Left ventricle myocardium inferior (tissue), 1 donor: Measurements from ENCODE around the gene PRR33. TPM values are rescaled to one million over a fixed set of nuclear protein-coding genes. Genes with fewer than 3 reads are reported as not detected.
A peak's percentile ranks its signal among the peaks of the same experiment; 100 is the strongest.

Source experiments
- DNase-seq: peaks from one replicate; pipeline ENCODE4 v3.0.0-alpha.2; 2020
- H3K27ac ChIP-seq: fragments of 200-600 bp; replicated peaks from 2 replicates; pipeline ENCODE4 v1.8.0; 2021
- H3K27me3 ChIP-seq: fragments of 200-600 bp; 2 replicates; pipeline ENCODE4 v1.8.0; 2021; ENCODE audit warnings: low read depth
- H3K36me3 ChIP-seq: fragments of 200-600 bp; 2 replicates; pipeline ENCODE4 v1.8.0; 2021
- H3K4me1 ChIP-seq: fragments of 200-600 bp; 2 replicates; pipeline ENCODE4 v1.8.0; 2021
- H3K4me3 ChIP-seq: fragments of 200-600 bp; 2 replicates; pipeline ENCODE4 v1.8.0; 2021; ENCODE audit warnings: mild to moderate bottlenecking, moderate library complexity
- H3K9me3 ChIP-seq: fragments of 200-600 bp; replicated peaks from 2 replicates; pipeline ENCODE4 v1.8.0; 2021
- CTCF ChIP-seq: fragments of 200-600 bp; IDR thresholded peaks from 2 replicates; pipeline ENCODE4 v1.8.0; 2021; ENCODE audit warnings: antibody characterized with exemption, mild to moderate bottlenecking, borderline replicate concordance
- intact Hi-C: fragments of 100-400 bp; cut with micrococcal nuclease; formaldehyde crosslinking; loops from one replicate; pipeline ENCODE4 v1.11.0; 2022
- total RNA-seq: library from RNA; stranded (reverse); fragmentation: NEBNext Ultra II Directional; extraction: Animal tissue kit (Norgen Biotek cat#: 25700); gene quantifications from one replicate; pipeline ENCODE4 v1.2.1, GENCODE V29; 2021
- donor health status: DM: no; HTN: yes; CAD: no; lungs with severe emphysema.

Gene PRR33
- total RNA-seq, 1 donor from 2014 or later = 2.4 TPM

- no peak overlapping the region for H3K4me3 ChIP-seq
- no peaks in the 10 kb centered on the region for H3K9me3 ChIP-seq
- no peaks in the 10 kb centered on the region for H3K27me3 ChIP-seq
- intact Hi-C loops = no loop called here
- peaks cover 12% of the 10 kb centered on the region for H3K4me1 ChIP-seq
- no peak for DNase-seq
- H3K36me3 ChIP-seq = no peaks in the 10 kb centered on the region
- H3K27ac ChIP-seq = no peak overlapping the region
- TF ChIP-seq CTCF = no peak
Observed at GRCh38 chr11:1857064-1857463, 34.6 kb downstream of the PRR33 start.

- Histone ChIP-seq H3K4me3 (no peak overlapping the region), H3K27ac (no peak overlapping the region), H3K36me3 (no peaks in the 10 kb centered on the region), H3K4me1 (peaks cover 12% of the 10 kb centered on the region), H3K27me3 (no peaks in the 10 kb centered on the region), H3K9me3 (no peaks in the 10 kb centered on the region)
- no peak for TF ChIP-seq CTCF
- DNase-seq = no peak
- intact Hi-C loops = no loop called here
Observed at GRCh38 chr11:1856306-1857005, 35.2 kb downstream of the PRR33 start.

GRCh38 chr11:1855886-1856265 lies 35.8 kb downstream of the PRR33 start:
- intact Hi-C loops = no loop called here
- Histone ChIP-seq H3K27ac (no peak overlapping the region), H3K4me3 (no peak overlapping the region), H3K9me3 (no peaks in the 10 kb centered on the region), H3K36me3 (no peaks in the 10 kb centered on the region), H3K27me3 (no peaks in the 10 kb centered on the region), H3K4me1 (peaks cover 12% of the 10 kb centered on the region)
- no peak for DNase-seq
- TF ChIP-seq CTCF = no peak

- no peak overlapping the region for H3K4me3 ChIP-seq
- TF ChIP-seq CTCF = no peak
- intact Hi-C loops = no loop called here
- H3K27me3 ChIP-seq = no peaks in the 10 kb centered on the region
- peaks cover 12% of the 10 kb centered on the region for H3K4me1 ChIP-seq
- no peaks in the 10 kb centered on the region for H3K36me3 ChIP-seq
- DNase-seq = no peak
- H3K27ac ChIP-seq = no peak overlapping the region
- H3K9me3 ChIP-seq = no peaks in the 10 kb centered on the region
Observed at GRCh38 chr11:1854949-1855885, 36.5 kb downstream of the PRR33 start.

- H3K9me3 ChIP-seq = no peaks in the 10 kb centered on the region
- H3K4me1 ChIP-seq = peaks cover 12% of the 10 kb centered on the region
- H3K27ac ChIP-seq = no peak overlapping the region
- H3K36me3 ChIP-seq = no peaks in the 10 kb centered on the region
- no peak for TF ChIP-seq CTCF
- peak overlapping the region; percentile 14 for H3K4me3 ChIP-seq
- intact Hi-C loops = no loop called here
- no peak for DNase-seq
- no peaks in the 10 kb centered on the region for H3K27me3 ChIP-seq
Observed at GRCh38 chr11:1854132-1854948, 37.4 kb downstream of the PRR33 start.
